HepG2 (cell line): ENCODE results near the gene RAET1E. TPM values are rescaled to one million over a fixed set of nuclear protein-coding genes. Genes with fewer than 3 reads are reported as not detected.

Experiments
- ADNP ChIP-seq: sonication (generic); formaldehyde crosslinking; IDR thresholded peaks from 2 replicates; pipeline ENCODE4 v1.4.0; 2020; ENCODE audit warnings: missing genetic modification reagents
- AHR ChIP-seq: IDR thresholded peaks from 2 replicates; pipeline ENCODE4 v1.6.1; 2018; ENCODE audit warnings: missing genetic modification reagents, missing compliant biosample characterization
- AKAP8 ChIP-seq: sonication (generic); formaldehyde crosslinking; IDR thresholded peaks from 2 replicates; pipeline ENCODE4 v1.5.1; 2020; ENCODE audit warnings: mild to moderate bottlenecking, missing genetic modification reagents
- DRAP1 ChIP-seq: IDR thresholded peaks from 2 replicates; pipeline ENCODE4 v1.6.1; 2016; ENCODE audit warnings: missing genetic modification reagents, missing compliant biosample characterization
- GFI1 ChIP-seq: sonication (generic); formaldehyde crosslinking; IDR thresholded peaks from 2 replicates; pipeline ENCODE4 v1.5.0; 2020; ENCODE audit warnings: missing genetic modification reagents, mild to moderate bottlenecking, borderline replicate concordance
- HBP1 ChIP-seq: IDR thresholded peaks from 2 replicates; pipeline ENCODE4 v1.6.1; 2016; ENCODE audit warnings: low read depth, control low read depth
- HMGXB4 ChIP-seq, 2 experiments: sonication (generic) in 1 of 2; formaldehyde crosslinking in 1 of 2; IDR thresholded peaks; 2 replicates each; pipeline versions ENCODE4 v1.4.0 to v1.6.1; 2018 to 2020; ENCODE audit warnings: missing genetic modification reagents in 2 of 2, borderline replicate concordance in 1 of 2, low read depth in 1 of 2, mild to moderate bottlenecking in 1 of 2, missing biosample characterization in 1 of 2
- KDM5A ChIP-seq: fragments of 200-600 bp; sonication (generic); IDR thresholded peaks from 2 replicates; pipeline ENCODE4 v1.7.0; 2018; ENCODE audit warnings: antibody characterized with exemption, mild to moderate bottlenecking, low read length, borderline replicate concordance
- LRRFIP1 ChIP-seq: sonication (generic); formaldehyde crosslinking; conservative IDR thresholded peaks from 2 replicates; pipeline ENCODE4 v1.4.0; 2020; ENCODE audit warnings: missing genetic modification reagents
- MED1 ChIP-seq: sonication (generic); formaldehyde crosslinking; IDR thresholded peaks from 2 replicates; pipeline ENCODE4 v1.4.0; 2020; ENCODE audit warnings: missing genetic modification reagents
- MED13 ChIP-seq: sonication (generic); formaldehyde crosslinking; IDR thresholded peaks from 2 replicates; pipeline ENCODE4 v1.5.0; 2020; ENCODE audit warnings: missing genetic modification reagents
- NFATC3 ChIP-seq: sonication (generic); formaldehyde crosslinking; IDR thresholded peaks from 2 replicates; pipeline ENCODE4 v1.5.1; 2020; ENCODE audit warnings: mild to moderate bottlenecking, missing genetic modification reagents
- PLRG1 ChIP-seq: fragments of 450-650 bp; conservative IDR thresholded peaks from 2 replicates; pipeline ENCODE4 v1.6.1; 2016
- SALL2 ChIP-seq: sonication (generic); formaldehyde crosslinking; IDR thresholded peaks from 2 replicates; pipeline ENCODE4 v1.8.1; 2023; ENCODE audit warnings: mild to moderate bottlenecking, missing genetic modification reagents, inconsistent platforms
- SMYD3 ChIP-seq: sonication (generic); formaldehyde crosslinking; IDR thresholded peaks from 2 replicates; pipeline ENCODE4 v1.8.1; 2023; ENCODE audit warnings: mild to moderate bottlenecking, missing genetic modification reagents
- SOX13 ChIP-seq, 3 experiments: fragments of 450-650 bp in 1 of 3; sonication (generic) in 1 of 3; formaldehyde crosslinking in 1 of 3; IDR thresholded peaks in 2 of 3; conservative IDR thresholded peaks in 1 of 3; 2 replicates each; pipeline versions ENCODE4 v1.5.0 to v1.6.1; 2016 to 2020; ENCODE audit warnings: antibody characterized with exemption in 1 of 3, mild to moderate bottlenecking in 1 of 3, missing compliant biosample characterization in 1 of 3, missing genetic modification reagents in 1 of 3, moderate library complexity in 1 of 3
- TBX2 ChIP-seq: sonication (generic); formaldehyde crosslinking; IDR thresholded peaks from 2 replicates; pipeline ENCODE4 v1.5.0; 2020; ENCODE audit warnings: missing genetic modification reagents, mild to moderate bottlenecking, borderline replicate concordance
- ZNF343 ChIP-seq: sonication (generic); formaldehyde crosslinking; IDR thresholded peaks from 2 replicates; pipeline ENCODE4 v1.4.0; 2020; ENCODE audit warnings: mild to moderate bottlenecking, missing genetic modification reagents
- ZNF512 ChIP-seq: sonication (generic); formaldehyde crosslinking; IDR thresholded peaks from 2 replicates; pipeline ENCODE4 v1.4.0; 2020; ENCODE audit warnings: mild to moderate bottlenecking, missing genetic modification reagents
- ZNF703 ChIP-seq: sonication (generic); formaldehyde crosslinking; IDR thresholded peaks from 2 replicates; pipeline ENCODE4 v1.5.1; 2020; ENCODE audit warnings: missing genetic modification reagents, mild to moderate bottlenecking, moderate library complexity, borderline replicate concordance
- polyA plus RNA-seq, 8 experiments: library from polyadenylated mRNA; depleted of rRNA in 3 of 8; stranded (reverse) in 7 of 8; unstranded in 1 of 8; fragments of >200 nt; fragmentation: Illumina TruSeq in 4 of 8; extraction: Trizol in 4 of 8; gene quantifications; 2 replicates each; pipeline versions ENCODE4 v1.2.1 to v1.2.3, GENCODE V29; 2011 to 2016; ENCODE audit warnings: low read depth in 4 of 8, missing spikeins in 1 of 8, mixed read lengths in 1 of 8; ENCODE audit not compliant: insufficient read depth in 1 of 8
- total RNA-seq, 5 experiments: library from RNA; depleted of rRNA; stranded (reverse); fragments of >200 nt; fragmentation: Illumina TruSeq; extraction: Trizol; gene quantifications; 2 replicates each; pipeline ENCODE4 v1.2.3, GENCODE V29; 2016; ENCODE audit warnings: low read depth in 1 of 5

The RAET1E gene
- total and polyA plus RNA-seq, 2 of the 13 experiments (the other 11 are each of a cell fraction or from before 2014, with no cell fraction given): not detected

- TF ChIP-seq AHR (CRISPR knock-in tag): peak; percentile 57; the same call in 1 of the 2 replicates
- TF ChIP-seq KDM5A: peak; percentile 15; the same call in 1 of the 2 replicates
- no peak for TF ChIP-seq SMYD3 (CRISPR knock-in tag)
- TF ChIP-seq ZNF343 (CRISPR knock-in tag): peak; percentile 89; the same call in 1 of the 2 replicates
- peak; percentile 16; the same call in 1 of the 2 replicates for TF ChIP-seq GFI1
- no peak for TF ChIP-seq ZNF703 (CRISPR knock-in tag)
- no peak for TF ChIP-seq ZNF512 (CRISPR knock-in tag)
- no peak for TF ChIP-seq LRRFIP1 (CRISPR knock-in tag)
- TF ChIP-seq HBP1 (CRISPR knock-in tag): no peak
- TF ChIP-seq ADNP (CRISPR knock-in tag): no peak
- TF ChIP-seq MED13 (CRISPR knock-in tag): no peak
- TF ChIP-seq NFATC3 (CRISPR knock-in tag): no peak
- peak; percentile 90; the same call in 1 of the 2 replicates for TF ChIP-seq SALL2 (CRISPR knock-in tag)
- no peak for TF ChIP-seq PLRG1
- TF ChIP-seq HMGXB4 (CRISPR knock-in tag; IDR thresholded peaks at IDR 0.05; ENCODE audit: borderline replicate concordance in 1 of 2, low read depth in 1 of 2): peak in 1 of 2 experiments; percentile 82
- peak; percentile 52 for TF ChIP-seq TBX2 (CRISPR knock-in tag)
- TF ChIP-seq AKAP8 (CRISPR knock-in tag): no peak
- TF ChIP-seq SOX13 (IDR thresholded peaks at IDR 0.05): no peak
- no peak for TF ChIP-seq SOX13 (CRISPR knock-in tag; conservative IDR thresholded peaks at IDR 0.05 in 1 of 2, IDR thresholded peaks at IDR 0.05 in 1 of 2)
- TF ChIP-seq MED1 (CRISPR knock-in tag): peak; percentile 77
- no peak; the same call in 1 of the 2 replicates for TF ChIP-seq DRAP1
Measured at GRCh38 chr6:149863698-149864577, 34.0 kb downstream of the RAET1E start, which contains the start of gene LRP11 (continued).
